ENCODE data around the gene LSM12.
"Not testable (repeated sequence)": the region's sequence is repeated elsewhere in the genome, so short reads cannot be mapped to it uniquely, and the experiment has no call there.

LSM12 gene

GRCh38 chr17:44075598-44076293 is 9.3 kb upstream of the LSM12 start:
- DNase-seq: no peak

- no peak for DNase-seq
These were observed 8.4 kb upstream of the LSM12 start for GRCh38 chr17:44074911-44075285.

DNA sequence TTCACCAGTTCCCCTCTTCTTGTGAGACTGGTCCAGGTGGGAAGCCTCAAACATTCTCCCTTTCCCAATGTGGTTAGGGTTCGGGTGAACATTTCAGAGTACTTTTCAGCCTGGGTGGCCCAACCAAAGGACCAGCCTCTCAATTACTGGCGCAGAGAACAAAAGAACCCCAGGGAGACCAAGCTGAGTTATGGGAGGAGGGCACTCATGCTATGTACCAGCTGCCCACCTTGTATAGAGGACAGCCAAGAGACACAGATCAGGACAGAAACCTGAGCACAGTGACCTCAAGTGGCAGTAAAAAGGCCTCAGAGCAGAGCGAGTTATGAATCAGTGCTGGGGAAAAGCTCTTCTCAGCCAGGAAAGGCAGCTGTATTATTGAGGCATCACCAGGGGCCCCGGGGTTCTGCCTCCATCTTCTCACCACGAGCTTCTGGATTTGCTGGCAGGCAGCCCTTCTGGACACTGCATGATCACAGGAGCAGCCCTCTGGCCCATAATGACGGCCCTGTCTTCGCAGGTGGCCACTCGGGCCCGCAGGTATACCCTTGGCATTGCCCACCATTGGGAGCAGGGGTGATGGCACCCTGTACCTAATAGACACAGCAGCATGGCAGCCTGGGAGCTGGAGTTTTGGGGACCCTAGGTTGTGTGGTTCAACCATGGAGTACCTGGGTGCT is 7.9 kb upstream of the LSM12 start:
- no peak for DNase-seq

GRCh38 chr17:44071772-44072171 is 5.3 kb upstream of the LSM12 start:
- no peak for DNase-seq

- DNase-seq: no peak
These were observed 4.7 kb upstream of the LSM12 start for GRCh38 chr17:44071198-44071520.

DNA sequence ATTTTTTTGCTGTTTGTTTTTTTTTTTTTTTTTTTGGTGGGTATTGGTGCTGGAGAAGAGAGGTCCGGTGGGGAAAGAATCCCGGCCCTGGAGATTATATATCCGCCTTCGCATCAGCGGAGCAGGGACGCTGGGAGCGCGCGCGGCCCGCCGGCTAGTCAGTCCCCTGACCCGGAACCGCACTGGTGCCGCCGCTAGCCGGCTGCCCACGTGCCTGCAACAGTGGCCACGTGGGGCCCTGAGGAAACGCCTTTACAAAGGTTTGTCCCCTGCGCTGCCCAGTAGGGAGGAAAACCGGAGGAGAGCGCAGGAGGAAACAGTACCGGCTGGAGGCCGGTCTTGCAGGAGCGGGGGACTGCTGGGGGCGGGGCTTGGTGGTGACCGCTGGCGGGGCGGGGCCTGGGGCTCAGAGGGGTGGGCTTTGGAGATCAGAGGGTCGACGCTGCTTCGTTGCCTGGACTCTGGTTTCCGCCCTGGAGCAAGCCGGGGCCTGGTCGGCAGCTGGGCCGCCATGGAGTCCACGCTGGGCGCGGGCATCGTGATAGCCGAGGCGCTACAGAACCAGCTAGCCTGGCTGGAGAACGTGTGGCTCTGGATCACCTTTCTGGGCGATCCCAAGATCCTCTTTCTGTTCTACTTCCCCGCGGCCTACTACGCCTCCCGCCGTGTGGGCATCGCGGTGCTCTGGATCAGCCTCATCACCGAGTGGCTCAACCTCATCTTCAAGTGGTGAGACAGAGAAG is 4.2 kb upstream of the LSM12 start, which contains the start of gene G6PC3:
Gene G6PC3 (plus strand): TSS at position 281 of the 743 bp plus-strand sequence. CDS start 231 bp downstream, at position 512.
- DNase-seq: peak; percentile 99

DNA sequence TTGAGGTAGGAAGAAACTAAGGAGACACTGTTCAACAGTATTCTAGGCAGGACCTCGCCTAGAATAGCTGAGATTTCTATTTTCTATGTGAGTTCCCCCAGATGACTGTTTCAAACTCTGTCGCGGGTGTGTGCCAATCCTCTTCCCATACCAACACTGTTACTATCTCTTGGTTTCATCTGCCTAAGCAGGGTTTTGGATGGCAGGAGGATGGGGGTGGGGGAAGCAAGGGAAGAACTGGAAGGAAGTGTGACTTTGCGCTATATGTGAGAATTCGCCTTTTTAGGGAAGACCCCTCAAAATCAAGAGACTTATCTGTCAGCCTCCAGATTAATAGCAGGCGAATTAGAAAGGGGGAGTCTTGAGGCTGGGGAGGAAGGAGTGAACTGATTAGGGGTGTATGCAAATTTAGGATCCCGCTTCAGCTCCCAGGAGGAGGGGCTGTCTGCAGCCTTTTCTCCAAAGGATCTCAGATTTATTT is 3.5 kb upstream of the LSM12 start:
- DNase-seq: peak; percentile 40

GRCh38 chr17:44067545-44067940 is 1.1 kb upstream of the LSM12 start:
- no peak for DNase-seq

- DNase-seq: no peak
These were observed 735 bp downstream of the LSM12 start for GRCh38 chr17:44065668-44066203.

GRCh38 chr17:44063704-44064639 is 2.5 kb downstream of the LSM12 start:
- no peak for DNase-seq

DNA sequence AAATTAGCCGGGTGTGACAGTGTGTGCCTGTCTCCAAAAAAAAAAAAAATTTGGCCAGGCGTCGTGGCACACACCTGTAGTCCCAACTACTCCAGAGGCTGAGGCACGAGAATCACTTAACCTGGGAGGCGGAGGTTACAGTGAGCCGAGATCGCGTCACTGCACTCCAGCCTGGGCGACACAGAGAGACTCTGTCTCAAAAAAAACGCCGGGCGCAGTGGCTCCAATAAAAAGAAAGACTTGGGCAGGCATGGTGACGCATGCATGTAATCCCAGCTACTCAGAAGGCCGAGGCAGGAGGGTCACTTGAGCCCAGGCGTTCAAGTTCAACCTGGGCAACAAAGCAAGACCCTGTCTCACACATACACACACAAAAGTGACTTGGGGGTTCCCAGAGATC is 3.6 kb downstream of the LSM12 start:
- no peak for DNase-seq

DNA sequence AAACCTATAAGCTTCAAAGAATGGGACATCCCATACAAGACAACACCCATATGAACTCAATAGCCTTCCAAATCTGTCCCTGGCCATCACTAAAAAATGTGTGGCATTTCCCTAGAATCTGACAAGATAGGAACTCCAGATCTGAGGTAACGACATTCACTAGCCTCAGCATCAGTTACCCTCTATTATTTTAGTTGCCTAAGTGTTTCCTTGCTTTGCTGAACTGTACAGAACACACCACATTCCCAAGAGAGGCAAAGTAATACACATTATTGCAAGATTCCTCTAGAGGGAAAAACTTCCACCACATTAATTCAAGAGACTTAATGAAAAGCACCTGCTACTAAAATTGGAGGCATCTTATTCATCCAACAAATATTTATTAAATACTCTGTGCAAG is 5.0 kb downstream of the LSM12 start:
- DNase-seq: peak; percentile 44

- DNase-seq: no peak
These were observed 7.2 kb downstream of the LSM12 start for GRCh38 chr17:44059101-44059892.

DNA sequence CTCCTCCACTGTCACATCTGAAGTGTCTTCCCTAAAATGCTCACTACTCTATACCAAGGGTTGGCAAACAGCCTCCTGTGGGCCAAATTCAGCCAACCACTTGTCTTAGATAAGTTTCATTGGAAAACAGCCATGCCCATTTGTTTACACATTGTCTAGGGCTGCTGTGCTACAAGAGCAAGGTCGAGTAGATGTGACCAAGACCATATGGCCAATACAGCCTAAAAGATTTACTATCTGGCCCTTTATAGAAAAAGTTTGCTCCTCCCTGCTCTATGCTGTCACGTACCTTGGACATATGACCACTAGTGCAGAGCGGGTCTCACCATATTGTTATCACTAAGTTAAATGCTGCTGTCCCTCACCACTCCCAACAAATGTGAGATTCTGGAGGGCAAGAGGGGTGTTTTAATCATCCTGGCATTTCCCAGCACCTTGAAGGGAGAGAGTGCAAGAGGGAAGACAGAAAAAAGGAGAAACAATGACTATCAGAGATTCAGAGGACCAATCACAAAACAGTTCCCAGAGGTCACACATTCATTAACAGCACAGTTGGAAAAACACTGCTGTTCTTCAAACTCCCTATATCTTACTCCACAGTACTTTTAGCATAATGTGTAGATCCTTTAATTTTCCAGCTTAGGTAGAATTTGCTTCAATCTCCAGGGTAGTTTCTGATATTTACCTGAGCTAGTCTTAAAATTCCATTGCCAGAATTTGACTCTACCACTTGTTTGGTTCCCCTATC is 13.2 kb downstream of the LSM12 start:
- DNase-seq: no peak

DNA sequence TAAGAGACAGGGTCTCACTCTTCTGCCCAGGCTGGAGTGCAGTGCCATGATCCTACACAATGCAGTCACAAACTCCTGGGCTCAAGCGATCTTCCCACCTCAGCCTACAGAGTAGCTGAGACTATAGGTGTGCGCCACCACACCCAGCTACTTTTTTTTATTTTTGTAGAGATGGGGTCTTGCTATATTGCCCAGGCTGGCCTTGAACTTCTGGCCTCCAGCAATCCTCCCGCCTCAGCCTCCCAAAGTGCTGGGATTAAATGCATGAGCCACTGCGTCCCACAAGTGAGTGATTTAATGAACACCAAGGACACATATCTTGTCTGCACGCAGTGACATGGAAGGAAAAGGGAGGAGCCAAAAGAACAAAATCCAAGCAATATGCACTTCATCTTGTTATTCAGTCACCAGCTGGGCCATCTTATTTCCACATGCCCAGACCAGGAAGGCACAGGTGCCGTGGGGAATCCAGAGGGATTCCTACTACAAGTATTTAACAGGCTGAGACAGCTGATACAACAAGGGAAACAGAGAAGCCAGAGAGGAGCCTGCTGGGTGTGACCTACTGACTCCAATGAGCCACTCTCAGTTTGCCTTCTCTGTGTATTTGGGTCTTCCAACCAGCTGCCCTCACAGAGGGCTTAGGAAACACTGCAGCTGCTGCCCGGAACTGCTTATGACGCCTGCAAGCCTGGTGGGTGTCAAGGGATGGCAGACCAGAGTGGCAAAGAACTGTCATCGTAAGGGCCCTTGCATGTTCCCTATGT is 17.0 kb downstream of the LSM12 start:
- no peak for DNase-seq

DNA sequence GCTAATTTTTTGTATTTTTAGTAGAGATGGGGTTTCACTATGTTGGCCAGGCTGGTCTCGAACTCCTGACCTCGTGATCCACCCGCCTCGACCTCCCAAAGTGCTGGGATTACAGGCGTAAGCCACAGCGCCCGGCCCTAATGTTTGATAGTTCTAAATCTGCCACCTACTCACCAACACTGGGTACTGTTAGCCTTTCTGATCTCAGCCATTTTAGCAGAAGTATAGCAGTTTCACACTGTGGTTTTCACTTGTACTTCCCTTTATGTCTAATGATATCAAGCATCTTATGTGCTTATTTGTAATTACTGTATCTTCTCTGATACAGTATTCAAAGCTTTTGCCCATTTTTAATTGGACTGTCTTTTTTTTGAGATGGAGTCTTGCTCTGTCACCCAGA is 19.6 kb downstream of the LSM12 start:
- not testable (repeated sequence) for DNase-seq

GRCh38 chr17:44045486-44045885 is 21.0 kb downstream of the LSM12 start:
- no peak for DNase-seq

DNA sequence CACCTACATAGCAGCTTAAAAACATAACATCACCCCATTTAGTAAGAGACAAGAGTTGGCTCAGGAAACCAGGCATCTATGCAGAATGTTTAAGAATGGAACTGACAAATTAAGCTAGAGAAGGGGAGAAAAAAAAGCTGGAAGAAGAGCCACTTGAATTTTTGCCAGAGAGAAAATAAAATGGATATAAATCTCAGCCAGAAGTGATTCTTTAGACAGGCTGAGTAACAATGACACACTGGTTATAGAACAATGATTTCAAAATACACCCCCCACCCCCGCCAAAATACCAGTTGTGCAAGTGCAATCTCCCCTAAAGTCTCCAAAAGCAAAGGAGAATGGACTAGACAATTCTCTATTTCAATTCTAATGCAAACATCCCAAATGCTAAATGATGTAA is 22.4 kb downstream of the LSM12 start:
- peak; percentile 71 for DNase-seq

- no peak for DNase-seq
These were observed 23.2 kb downstream of the LSM12 start for GRCh38 chr17:44043272-44043696.

Data from fibroblast of skin of right biceps (primary cell).